Kasumi-1 (cell line): ENCODE results near the gene BCAR3.
"Not testable (repeated sequence)": the region's sequence is repeated elsewhere in the genome, so short reads cannot be mapped to it uniquely, and the experiment has no call there.

ENCODE experiments used
- DNase-seq, 2 experiments: peaks; one replicate each; lab custom pipeline; 2025; lab: John Stamatoyannopoulos, UW

Gene BCAR3

GRCh38 chr1:93668951-93669350 is 12.7 kb downstream of the BCAR3 start:
- no peak for DNase-seq

- DNase-seq = no peak
These were observed 13.5 kb downstream of the BCAR3 start for GRCh38 chr1:93668121-93668520.

- no peak for DNase-seq
These were observed 14.0 kb downstream of the BCAR3 start for GRCh38 chr1:93667642-93668041.

- DNase-seq = no peak
These were observed 14.8 kb downstream of the BCAR3 start for GRCh38 chr1:93666613-93667384.

- DNase-seq = no peak
These were observed 16.6 kb downstream of the BCAR3 start for GRCh38 chr1:93665015-93665414.

GRCh38 chr1:93663208-93663614 is 18.4 kb downstream of the BCAR3 start:
- DNase-seq = no peak

- DNase-seq = no peak
These were observed 19.0 kb downstream of the BCAR3 start for GRCh38 chr1:93662481-93663207.

- no peak for DNase-seq
These were observed 19.7 kb downstream of the BCAR3 start for GRCh38 chr1:93661829-93662474.

- DNase-seq = not testable (repeated sequence)
These were observed 20.3 kb downstream of the BCAR3 start for GRCh38 chr1:93661341-93661740.

- DNase-seq = no peak
These were observed 21.7 kb downstream of the BCAR3 start for GRCh38 chr1:93659822-93660503.

GRCh38 chr1:93658188-93658587 is 23.4 kb downstream of the BCAR3 start:
- no peak for DNase-seq

- DNase-seq = no peak
These were observed 25.1 kb downstream of the BCAR3 start for GRCh38 chr1:93656491-93656890.

GRCh38 chr1:93653656-93654055 is 28.0 kb downstream of the BCAR3 start:
- no peak for DNase-seq

- no peak for DNase-seq
These were observed 29.2 kb downstream of the BCAR3 start for GRCh38 chr1:93652323-93652949.

GRCh38 chr1:93651695-93652094 is 29.9 kb downstream of the BCAR3 start:
- no peak for DNase-seq

- DNase-seq = not testable (repeated sequence)
These were observed 31.5 kb downstream of the BCAR3 start for GRCh38 chr1:93650159-93650558.

GRCh38 chr1:93649231-93649630 is 32.4 kb downstream of the BCAR3 start:
- DNase-seq = no peak

GRCh38 chr1:93648656-93649055 is 33.0 kb downstream of the BCAR3 start:
- no peak for DNase-seq

GRCh38 chr1:93641527-93641926 is 40.1 kb downstream of the BCAR3 start:
- no peak for DNase-seq

GRCh38 chr1:93640656-93641440 is 40.8 kb downstream of the BCAR3 start:
- no peak for DNase-seq

GRCh38 chr1:93638981-93639380 is 42.7 kb downstream of the BCAR3 start:
- DNase-seq = no peak
